HEK293 (cell line): ENCODE measurements around the gene ISG20L2.

ENCODE experiments used
- CTCF ChIA-PET: fragments of 350-600 bp; formaldehyde crosslinking; extraction: SDS; loops from one replicate; lab custom pipeline; 2021; ENCODE audit warnings: antibody characterized with exemption; lab: Yijun Ruan, JAX
- POLR2A ChIA-PET: fragments of 300-600 bp; formaldehyde crosslinking; extraction: SDS; loops from one replicate; lab custom pipeline; 2020; ENCODE audit warnings: antibody characterized with exemption, inconsistent platforms; lab: Yijun Ruan, JAX
- H3K27ac ChIP-seq: fragments of 200-500 bp; sonication (Bioruptor generic); 2 replicates; pipeline ENCODE4 v1.5.1; 2014; ENCODE audit warnings: low read depth, low read length, control low read depth, inconsistent platforms; ENCODE audit errors: extremely low read depth
- H3K36me3 ChIP-seq, 2 experiments: fragments of 200-500 bp in 1 of 2; sonication (Bioruptor generic) in 1 of 2; 1 replicate in 1 of 2; 2 replicates in 1 of 2; pipeline ENCODE4 v1.5.1; 2014 to 2017; ENCODE audit warnings: inconsistent platforms in 2 of 2, low read length in 2 of 2; ENCODE audit not compliant: control insufficient read depth in 2 of 2, insufficient read depth in 1 of 2
- H3K4me1 ChIP-seq: fragments of 200-500 bp; sonication (Bioruptor generic); 2 replicates; pipeline ENCODE4 v1.5.1; 2014; ENCODE audit warnings: mild to moderate bottlenecking, low read length, inconsistent platforms; ENCODE audit not compliant: control insufficient read depth, insufficient read depth
- H3K4me3 ChIP-seq: 2 replicates; pipeline ENCODE4 v1.5.1; 2011; ENCODE audit warnings: low read depth, mild to moderate bottlenecking, control low read depth, low read length, moderate library complexity
- H3K9me3 ChIP-seq: fragments of 200-500 bp; sonication (Bioruptor generic); 2 replicates; pipeline ENCODE4 v1.5.1; 2014; ENCODE audit warnings: low read depth, low read length, inconsistent platforms; ENCODE audit not compliant: control insufficient read depth, insufficient read depth
- FEZF1 ChIP-seq: fragments of 450-650 bp; formaldehyde crosslinking; IDR thresholded peaks from 2 replicates; pipeline ENCODE4 v1.5.1; 2016; ENCODE audit warnings: missing biosample characterization, missing genetic modification characterization
- PRDM10 ChIP-seq: fragments of 450-650 bp; formaldehyde crosslinking; IDR thresholded peaks from 2 replicates; pipeline ENCODE4 v1.5.1; 2016; ENCODE audit warnings: missing biosample characterization, missing genetic modification characterization
- PRDM6 ChIP-seq: fragments of 450-650 bp; formaldehyde crosslinking; IDR thresholded peaks from 2 replicates; pipeline ENCODE4 v1.5.1; 2017; ENCODE audit warnings: missing biosample characterization, missing genetic modification characterization
- REPIN1 ChIP-seq: fragments of 450-650 bp; formaldehyde crosslinking; IDR thresholded peaks from 2 replicates; pipeline ENCODE4 v1.5.1; 2017; ENCODE audit warnings: missing biosample characterization, missing genetic modification characterization, low read depth
- SP3 ChIP-seq: fragments of 450-650 bp; formaldehyde crosslinking; IDR thresholded peaks from 2 replicates; pipeline ENCODE4 v1.5.1; 2016; ENCODE audit warnings: missing biosample characterization, missing genetic modification characterization
- ZBTB8A ChIP-seq: fragments of 450-650 bp; formaldehyde crosslinking; IDR thresholded peaks from 2 replicates; pipeline ENCODE4 v1.5.1; 2016; ENCODE audit warnings: missing biosample characterization, missing genetic modification characterization
- ZNF19 ChIP-seq: fragments of 450-650 bp; formaldehyde crosslinking; IDR thresholded peaks from 2 replicates; pipeline ENCODE4; 2016; ENCODE audit warnings: missing biosample characterization, missing genetic modification characterization, low read depth
- ZNF211 ChIP-seq: fragments of 450-650 bp; formaldehyde crosslinking; IDR thresholded peaks from 2 replicates; pipeline ENCODE4 v1.5.1; 2016; ENCODE audit warnings: low read depth, missing biosample characterization, missing genetic modification characterization
- ZNF239 ChIP-seq: fragments of 450-650 bp; formaldehyde crosslinking; IDR thresholded peaks from 2 replicates; pipeline ENCODE4 v1.5.1; 2016; ENCODE audit warnings: missing biosample characterization, missing genetic modification characterization
- ZNF335 ChIP-seq: fragments of 450-650 bp; formaldehyde crosslinking; conservative IDR thresholded peaks from 2 replicates; pipeline ENCODE4 v1.5.1; 2016; ENCODE audit warnings: missing biosample characterization, missing genetic modification characterization
- ZNF548 ChIP-seq: fragments of 450-650 bp; formaldehyde crosslinking; IDR thresholded peaks from 2 replicates; pipeline ENCODE4 v1.5.1; 2016; ENCODE audit warnings: missing biosample characterization, missing genetic modification characterization
- ZNF610 ChIP-seq: fragments of 450-650 bp; formaldehyde crosslinking; IDR thresholded peaks from 2 replicates; pipeline ENCODE4 v1.5.1; 2016; ENCODE audit warnings: missing biosample characterization, missing genetic modification characterization, borderline replicate concordance
- ZNF624 ChIP-seq: fragments of 450-650 bp; formaldehyde crosslinking; IDR thresholded peaks from 2 replicates; pipeline ENCODE4 v1.5.1; 2017; ENCODE audit warnings: missing biosample characterization, missing genetic modification characterization
- ZNF660 ChIP-seq: fragments of 450-650 bp; IDR thresholded peaks from 2 replicates; pipeline ENCODE4 v1.5.1; 2018; ENCODE audit warnings: missing biosample characterization, mild to moderate bottlenecking, missing genetic modification characterization
- ZNF664 ChIP-seq: fragments of 450-650 bp; formaldehyde crosslinking; IDR thresholded peaks from 2 replicates; pipeline ENCODE4 v1.5.1; 2016; ENCODE audit warnings: missing biosample characterization, missing genetic modification characterization
- ZSCAN30 ChIP-seq: fragments of 450-650 bp; IDR thresholded peaks from 2 replicates; pipeline ENCODE4 v1.5.1; 2018; ENCODE audit warnings: missing biosample characterization, mild to moderate bottlenecking, missing genetic modification characterization, moderate library complexity
- ZSCAN5A ChIP-seq: fragments of 450-650 bp; formaldehyde crosslinking; IDR thresholded peaks from 2 replicates; pipeline ENCODE4 v1.5.1; 2016; ENCODE audit warnings: missing biosample characterization, missing genetic modification characterization

ISG20L2 gene

GRCh38 chr1:156772222-156772621 is 43.7 kb upstream of the ISG20L2 start:
- H3K27ac ChIP-seq, result no peak overlapping the region
- CTCF ChIA-PET, result interaction anchor here (0.6 to 3.6 kb wide), 8 partner anchors 9 to 113 kb away, joined by 3 to 31 read pairs (median 4); partner anchors contain the start of genes ISG20L2, METTL25B and MRPL24
- H3K4me3 ChIP-seq, result no peak overlapping the region
- POLR2A ChIA-PET, result interaction anchor here (1.2 to 1.3 kb wide), 2 partner anchors 20 to 44 kb away, joined by 4 to 6 read pairs; partner anchors contain the start of genes HDGF, ISG20L2 and METTL25B
- peaks cover 14% of the 10 kb centered on the region for H3K4me1 ChIP-seq
- TF ChIP-seq FEZF1 (tag by site-specific recombination) (no peak), ZNF624 (tag by site-specific recombination) (no peak), ZNF19 (tag by site-specific recombination) (no peak), ZNF664 (tag by site-specific recombination) (no peak), ZNF610 (tag by site-specific recombination) (no peak), PRDM10 (tag by site-specific recombination) (no peak), ZNF211 (tag by site-specific recombination) (no peak), ZSCAN30 (no peak), REPIN1 (tag by site-specific recombination) (no peak), SP3 (tag by site-specific recombination) (no peak), ZBTB8A (no peak), ZNF548 (tag by site-specific recombination) (no peak), PRDM6 (no peak), ZNF239 (tag by site-specific recombination) (no peak), ZSCAN5A (tag by site-specific recombination) (no peak)
- peaks cover 4 to 57% of the 10 kb centered on the region in 2 experiments; a peak in 2 of 3 replicates for H3K36me3 ChIP-seq
- no peaks in the 10 kb centered on the region for H3K9me3 ChIP-seq

- Histone ChIP-seq H3K4me3 (peak overlapping the region; percentile 92), H3K36me3 (peaks cover 4 to 48% of the 10 kb centered on the region in 2 experiments; a peak in 2 of 3 replicates), H3K4me1 (peaks cover 8% of the 10 kb centered on the region), H3K27ac (peak overlapping the region; percentile 94), H3K9me3 (no peaks in the 10 kb centered on the region)
- ChIA-PET CTCF (interaction anchor here (0.8 to 5.0 kb wide), 7 partner anchors 23 to 122 kb away, joined by 3 to 28 read pairs (median 4); partner anchors contain the start of genes ISG20L2, METTL25B, MRPL24 and NTRK1), POLR2A (interaction anchor here (0.5 to 3.9 kb wide), 3 partner anchors 17 to 28 kb away, joined by 5 to 110 read pairs (median 19); partner anchors contain the start of genes HDGF and MRPL24)
- peak; percentile 58; the same call in 1 of the 2 replicates for TF ChIP-seq ZNF335
- no peak for TF ChIP-seq ZNF660
- TF ChIP-seq, all 188 proteins: peak for 1
These were observed 40.2 kb upstream of the ISG20L2 start for GRCh38 chr1:156768610-156769295.
